ENCODE results near the gene SLC35F3.
"Not testable (repeated sequence)": the region's sequence is repeated elsewhere in the genome, so short reads cannot be mapped to it uniquely, and the experiment has no call there.

Gene SLC35F3

DNA sequence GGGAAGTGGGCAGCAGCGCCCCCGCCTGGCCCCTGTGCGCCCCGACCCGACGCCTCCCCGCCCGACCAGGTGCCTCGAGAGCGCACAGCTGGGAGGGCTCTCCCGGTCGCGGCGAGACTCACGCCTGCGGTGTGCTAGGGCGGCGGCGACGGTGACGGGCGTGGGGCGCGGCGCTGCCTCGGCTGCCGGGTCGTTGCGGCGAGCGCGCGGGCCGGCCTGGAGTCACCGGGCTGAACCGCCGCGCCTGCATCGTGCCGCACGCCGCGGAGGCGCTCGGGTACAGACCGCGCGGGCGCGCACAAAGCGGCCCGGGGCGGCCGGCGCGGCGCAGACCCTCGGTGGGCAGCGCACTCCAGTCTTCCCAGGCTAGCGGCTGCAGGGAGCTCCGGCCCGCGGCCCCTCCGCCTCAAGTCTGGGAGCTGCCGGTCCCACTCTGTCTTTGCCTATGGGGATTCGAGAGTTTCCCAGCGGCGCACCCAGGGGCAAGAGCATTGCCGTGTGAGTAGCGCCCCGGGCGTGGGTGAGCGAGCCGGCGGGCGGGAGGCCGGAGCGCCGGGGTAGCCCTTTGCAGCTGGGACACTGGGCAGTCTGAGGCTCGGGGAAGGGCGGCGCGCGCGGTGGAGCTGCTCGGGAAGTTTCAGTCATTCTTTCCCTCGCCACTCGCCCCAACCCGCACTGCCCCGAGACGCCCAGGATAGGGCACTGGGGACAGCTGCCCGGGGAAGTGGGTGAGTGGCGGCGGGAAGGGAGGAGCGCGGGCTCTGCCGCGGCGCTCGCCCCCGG is at the start of gene SLC35F3:
TSS of gene SLC35F3 (plus strand) at position 44 of the 783 bp plus-strand sequence.
- in situ Hi-C loops (cut with HindIII; ENCODE audit: low sequenced_read_pairs): no loop called here

- in situ Hi-C loops (cut with HindIII; ENCODE audit: low sequenced_read_pairs): no loop called here
Measured at GRCh38 chr1:233859446-233859845, 45.0 kb upstream of the SLC35F3 start.

- in situ Hi-C loops (cut with HindIII; ENCODE audit: low sequenced_read_pairs): no loop called here
Measured at GRCh38 chr1:233863901-233864545, 40.5 kb upstream of the SLC35F3 start.

DNA sequence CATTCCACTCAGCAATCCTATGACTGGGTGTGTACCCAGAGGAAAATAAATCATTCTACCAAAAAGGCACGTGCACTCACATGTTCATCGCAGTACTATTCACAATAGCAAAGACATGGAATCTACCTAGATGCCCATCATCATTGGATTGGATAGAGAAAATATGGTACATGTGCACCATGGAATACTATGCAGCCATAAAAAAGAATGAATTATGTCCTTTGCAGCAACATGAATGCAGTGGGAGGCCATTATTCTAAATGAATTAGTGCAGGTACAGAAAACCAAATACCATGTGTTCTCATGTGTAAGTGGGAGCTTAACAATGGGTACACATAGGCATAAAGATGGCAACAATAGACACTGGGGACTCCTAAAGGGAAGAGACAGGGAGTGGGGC is 39.9 kb upstream of the SLC35F3 start:
- in situ Hi-C loops (cut with HindIII; ENCODE audit: low sequenced_read_pairs): no loop called here

DNA sequence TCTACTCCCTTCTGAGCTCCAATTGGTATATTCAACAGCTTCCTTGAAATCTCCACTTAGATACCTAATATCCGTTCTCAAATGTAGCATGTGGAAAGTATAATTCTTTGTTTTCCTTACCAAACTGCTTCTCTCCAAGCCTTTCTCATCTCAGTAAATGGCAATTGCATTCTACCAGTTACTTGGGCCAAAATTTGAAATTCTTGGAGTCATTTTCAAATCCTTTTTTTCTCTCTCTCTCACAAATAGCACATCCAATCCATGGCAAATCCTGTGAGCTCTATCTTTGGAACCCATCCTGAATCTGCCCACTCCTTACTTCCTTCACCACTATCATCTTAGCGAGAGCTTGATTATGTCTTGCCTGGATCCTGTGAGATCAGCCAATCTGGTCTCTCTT is 39.3 kb upstream of the SLC35F3 start:
- in situ Hi-C loops (cut with HindIII; ENCODE audit: low sequenced_read_pairs): no loop called here

GRCh38 chr1:233865902-233866301 is 38.6 kb upstream of the SLC35F3 start:
- in situ Hi-C loops (cut with HindIII; ENCODE audit: low sequenced_read_pairs): no loop called here

GRCh38 chr1:233867028-233867427 is 37.4 kb upstream of the SLC35F3 start:
- in situ Hi-C loops (cut with HindIII; ENCODE audit: low sequenced_read_pairs): no loop called here

DNA sequence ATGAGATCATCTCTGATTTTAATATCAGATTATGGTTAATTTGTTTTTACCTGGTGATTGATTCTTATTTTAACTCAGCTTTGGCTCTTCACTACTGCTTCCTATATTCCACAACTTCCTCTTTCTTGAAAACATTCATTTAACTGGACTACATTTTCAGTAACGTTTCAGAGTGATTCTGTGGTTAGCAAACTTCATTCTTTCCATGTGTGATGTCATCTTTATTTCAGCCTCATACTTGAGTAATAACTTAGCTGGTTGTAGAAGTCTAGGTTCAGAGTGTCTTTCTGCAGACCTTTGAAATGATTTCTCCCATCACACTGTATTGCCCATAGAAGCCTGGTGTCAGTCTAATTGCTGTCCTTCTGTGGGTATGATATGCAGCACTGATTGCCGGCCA is 36.0 kb upstream of the SLC35F3 start:
- in situ Hi-C loops (cut with HindIII; ENCODE audit: low sequenced_read_pairs): no loop called here

DNA sequence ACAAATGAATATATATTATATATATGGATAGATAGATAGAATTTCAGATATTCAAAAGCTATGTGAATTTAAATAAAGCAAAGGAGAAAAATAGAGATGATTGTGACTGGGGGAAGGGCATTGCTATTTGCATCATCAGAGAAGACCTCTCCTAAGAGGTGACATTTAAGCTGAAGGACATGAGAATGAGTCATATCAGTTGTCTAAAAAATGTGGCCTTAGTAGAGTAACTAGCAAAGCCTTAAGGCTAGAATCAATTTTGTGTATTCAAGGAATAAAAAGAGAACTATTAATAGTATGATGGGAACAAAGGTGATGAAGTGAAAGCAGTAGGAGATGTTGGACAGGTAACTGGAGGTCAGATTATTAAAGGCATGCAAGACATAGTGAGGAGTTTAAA is 34.8 kb upstream of the SLC35F3 start:
- in situ Hi-C loops (cut with HindIII; ENCODE audit: low sequenced_read_pairs): no loop called here

DNA sequence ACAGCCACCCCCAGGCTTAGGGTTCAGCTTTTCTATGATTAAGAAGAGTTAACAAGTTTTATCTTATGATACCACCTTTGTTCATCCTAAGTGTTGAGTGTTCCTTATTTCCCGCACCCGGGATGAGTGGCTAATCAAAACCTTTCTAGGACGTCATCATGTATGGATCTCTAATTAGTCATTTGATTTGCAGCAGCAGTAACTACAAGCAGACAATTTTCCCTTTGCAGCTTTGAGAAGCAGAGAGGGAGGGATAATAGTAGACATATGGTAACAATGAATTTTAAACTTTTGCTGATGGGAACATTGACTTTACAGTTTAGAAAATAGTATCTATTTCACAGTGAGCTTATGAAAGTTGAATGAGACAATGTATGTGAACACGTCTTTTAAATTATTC is 30.8 kb upstream of the SLC35F3 start:
- in situ Hi-C loops (cut with HindIII; ENCODE audit: low sequenced_read_pairs): no loop called here

DNA sequence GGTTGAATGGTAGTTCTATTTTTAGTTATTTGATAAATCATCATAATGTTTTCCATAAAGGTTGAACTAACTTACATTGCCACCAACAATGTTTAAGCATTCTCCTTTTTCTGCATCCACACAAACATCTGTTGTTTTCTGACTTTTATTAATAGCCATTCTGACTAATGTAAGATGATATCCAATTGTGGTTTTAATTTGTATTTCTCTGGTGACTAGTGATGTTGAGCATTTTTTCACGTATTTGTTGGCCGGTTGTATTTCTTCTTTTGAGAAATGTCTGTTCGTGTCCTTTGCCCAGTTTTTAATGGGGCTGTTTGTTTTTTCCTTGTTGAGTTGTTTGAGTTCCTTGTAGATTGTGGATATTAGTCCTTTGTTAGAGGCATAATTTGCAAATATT is 24.6 kb upstream of the SLC35F3 start:
- in situ Hi-C loops (cut with HindIII; ENCODE audit: low sequenced_read_pairs): no loop called here

DNA sequence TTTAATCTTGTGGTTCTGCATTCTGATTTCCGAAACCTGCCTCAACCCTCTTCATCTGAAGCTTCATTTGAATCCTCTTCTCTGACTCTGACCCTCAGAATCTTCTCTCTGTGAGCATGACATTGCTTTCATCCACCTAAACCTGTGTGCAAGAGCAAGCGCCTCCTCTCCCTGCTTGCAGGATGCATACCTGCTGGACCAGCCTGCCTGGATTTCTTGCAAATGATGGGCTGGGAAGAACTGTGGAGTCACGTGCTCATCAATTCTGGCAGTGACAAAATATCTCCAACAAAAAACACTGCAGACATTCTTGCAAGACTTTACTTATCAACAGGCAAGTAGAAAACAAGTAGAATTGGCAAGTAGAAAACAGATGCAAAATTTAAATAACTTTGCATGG is 20.8 kb upstream of the SLC35F3 start:
- in situ Hi-C loops (cut with HindIII; ENCODE audit: low sequenced_read_pairs): no loop called here

GRCh38 chr1:233884461-233885151 is 19.9 kb upstream of the SLC35F3 start:
- in situ Hi-C loops (cut with HindIII; ENCODE audit: low sequenced_read_pairs): no loop called here

DNA sequence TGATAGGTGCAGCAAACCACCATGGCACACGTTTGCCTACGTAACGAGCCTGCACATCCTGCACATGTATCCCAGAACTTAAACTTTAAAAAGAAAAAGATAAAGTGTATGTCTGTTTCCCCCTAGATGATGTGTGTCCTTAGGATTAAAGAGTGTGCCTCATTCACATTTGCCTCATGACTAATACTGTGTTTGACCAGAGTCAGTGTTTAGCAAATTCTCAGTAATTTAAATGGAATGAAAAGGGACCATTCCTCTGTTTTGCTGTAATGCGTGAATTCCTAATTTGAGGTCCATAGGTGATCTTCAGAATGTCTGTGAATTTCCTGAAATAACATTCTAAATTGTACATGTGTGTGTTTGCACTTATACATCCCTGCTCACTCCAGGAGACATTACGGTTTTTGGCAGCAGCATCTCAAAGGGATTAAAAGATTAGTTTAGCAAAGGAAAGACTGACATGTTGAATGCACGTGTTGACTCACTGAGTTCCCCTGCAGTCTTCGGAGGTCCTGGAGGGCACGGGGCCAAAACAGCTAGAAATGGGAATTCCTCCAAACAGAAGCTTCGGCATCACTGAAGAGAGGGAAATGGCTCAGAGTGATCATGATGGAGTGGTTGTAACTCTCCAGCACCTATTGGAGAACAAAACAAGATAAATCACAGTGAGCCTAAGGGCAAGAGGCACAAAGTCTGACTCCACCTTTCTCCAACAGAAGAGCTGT is 19.1 kb upstream of the SLC35F3 start:
- in situ Hi-C loops (cut with HindIII; ENCODE audit: low sequenced_read_pairs): no loop called here

DNA sequence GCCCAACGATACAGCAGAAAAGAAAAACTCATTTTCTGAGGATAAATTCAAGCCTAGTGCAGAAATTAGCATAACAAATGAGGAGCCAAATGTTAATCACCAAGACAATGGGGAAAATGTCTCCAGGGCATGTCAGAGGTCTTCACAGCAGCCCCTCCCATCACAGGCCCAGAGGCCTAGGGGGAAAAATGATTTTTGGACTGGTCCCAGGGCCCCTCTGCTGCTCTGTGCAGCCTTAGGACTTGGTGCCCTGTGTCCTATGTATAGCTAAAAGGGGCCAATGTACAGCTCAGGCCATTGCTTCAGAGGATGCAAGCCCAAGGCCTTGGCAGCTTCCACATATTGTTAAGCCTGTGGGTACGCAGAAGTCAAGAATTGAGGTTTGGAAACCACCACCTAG is 13.3 kb upstream of the SLC35F3 start:
- in situ Hi-C loops (cut with HindIII; ENCODE audit: low sequenced_read_pairs): not testable (repeated sequence)

GRCh38 chr1:233897325-233898162 is 6.9 kb upstream of the SLC35F3 start:
- in situ Hi-C loops (cut with HindIII; ENCODE audit: low sequenced_read_pairs): no loop called here

DNA sequence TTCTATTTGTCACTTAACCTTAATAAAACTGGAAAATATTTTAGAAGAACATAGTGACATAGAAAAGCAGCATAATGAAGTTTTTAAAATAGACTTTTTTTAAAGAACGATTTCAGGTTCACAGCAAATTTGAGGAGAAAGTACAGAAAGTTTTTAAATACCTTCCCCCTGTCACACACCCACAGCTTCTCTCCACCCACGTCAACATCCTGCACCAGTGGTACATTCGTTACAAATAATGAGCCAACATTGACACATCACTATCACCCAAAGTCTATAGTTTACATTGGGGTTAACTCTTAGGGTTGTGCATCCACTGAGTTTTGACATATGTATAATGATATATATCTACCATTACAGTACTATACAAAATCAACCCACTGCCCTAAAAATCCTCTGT is 3.0 kb upstream of the SLC35F3 start:
- in situ Hi-C loops (cut with HindIII; ENCODE audit: low sequenced_read_pairs): no loop called here

DNA sequence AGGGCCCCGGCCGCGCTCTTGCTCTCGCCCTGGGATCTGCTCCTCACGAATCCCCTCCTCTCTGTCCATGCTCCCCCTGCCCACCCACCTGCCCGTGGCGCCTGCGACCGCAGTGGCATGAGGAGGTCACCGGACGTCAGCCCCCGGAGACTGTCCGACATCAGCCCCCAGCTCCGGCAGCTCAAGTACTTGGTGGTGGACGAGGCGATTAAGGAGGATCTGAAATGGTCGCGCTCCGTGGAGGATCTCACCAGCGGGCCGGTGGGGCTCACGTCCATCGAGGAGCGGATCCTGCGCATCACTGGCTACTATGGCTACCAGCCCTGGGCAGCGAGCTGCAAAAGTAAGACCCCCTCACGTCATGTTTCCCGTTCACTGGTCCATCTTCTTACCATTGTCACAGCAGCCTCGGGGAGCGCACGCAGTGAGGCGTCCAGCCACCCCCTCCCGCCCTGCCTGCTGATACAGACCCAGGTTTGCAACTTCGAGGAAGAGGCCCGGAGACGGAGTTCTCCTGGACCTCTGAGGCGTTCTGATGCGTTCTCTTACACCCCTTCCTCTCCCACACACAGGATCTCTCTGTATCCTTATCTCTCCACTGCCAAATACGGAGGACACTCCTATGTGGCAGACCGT is 1.1 kb downstream of the SLC35F3 start:
- in situ Hi-C loops (cut with HindIII; ENCODE audit: low sequenced_read_pairs): no loop called here

GRCh38 chr1:233907151-233907550 is 2.7 kb downstream of the SLC35F3 start:
- in situ Hi-C loops (cut with HindIII; ENCODE audit: low sequenced_read_pairs): no loop called here

- in situ Hi-C loops (cut with HindIII; ENCODE audit: low sequenced_read_pairs): no loop called here
Measured at GRCh38 chr1:233908092-233908491, 3.6 kb downstream of the SLC35F3 start.

All from DLD1 (cell line).